Measurements from ENCODE around the gene EIF3M.

EIF3M gene

GRCh38 chr11:32567154-32567553 is 16.5 kb upstream of the EIF3M start:
- no peak overlapping the region for H3K27ac ChIP-seq (ENCODE audit: low read depth, low read length)
- H3K4me3 ChIP-seq (ENCODE audit: low read depth, low read length) = no peak overlapping the region
- H2AFZ ChIP-seq (ENCODE audit: low read length, unreplicated experiment) = peak overlapping the region; percentile 17
- no peaks in the 10 kb centered on the region for H3K79me2 ChIP-seq (ENCODE audit: control insufficient read depth, insufficient read depth, low read length, unreplicated experiment)
- no peaks in the 10 kb centered on the region for H3K27me3 ChIP-seq (ENCODE audit: insufficient read depth, low read length)
- H3K36me3 ChIP-seq (ENCODE audit: insufficient read depth, low read length) = no peaks in the 10 kb centered on the region
- H3K4me1 ChIP-seq (ENCODE audit: control insufficient read depth, insufficient read depth, low read length, unreplicated experiment) = no peaks in the 10 kb centered on the region

- no peak overlapping the region for H3K4me3 ChIP-seq (ENCODE audit: low read depth, low read length)
- H3K27me3 ChIP-seq (ENCODE audit: insufficient read depth, low read length) = no peaks in the 10 kb centered on the region
- H2AFZ ChIP-seq (ENCODE audit: low read length, unreplicated experiment) = no peak overlapping the region
- no peak overlapping the region for H3K27ac ChIP-seq (ENCODE audit: low read depth, low read length)
- H3K4me1 ChIP-seq (ENCODE audit: control insufficient read depth, insufficient read depth, low read length, unreplicated experiment) = no peaks in the 10 kb centered on the region
- H3K36me3 ChIP-seq (ENCODE audit: insufficient read depth, low read length) = no peaks in the 10 kb centered on the region
- H3K79me2 ChIP-seq (ENCODE audit: control insufficient read depth, insufficient read depth, low read length, unreplicated experiment) = no peaks in the 10 kb centered on the region
Measured at GRCh38 chr11:32569313-32569881, 14.2 kb upstream of the EIF3M start.

- Histone ChIP-seq H3K36me3 (ENCODE audit: insufficient read depth, low read length) (no peaks in the 10 kb centered on the region), H3K27ac (ENCODE audit: low read depth, low read length) (no peak overlapping the region), H3K27me3 (ENCODE audit: insufficient read depth, low read length) (no peaks in the 10 kb centered on the region), H2AFZ (ENCODE audit: low read length, unreplicated experiment) (no peak overlapping the region), H3K4me1 (ENCODE audit: control insufficient read depth, insufficient read depth, low read length, unreplicated experiment) (no peaks in the 10 kb centered on the region), H3K4me3 (ENCODE audit: low read depth, low read length) (no peak overlapping the region), H3K79me2 (ENCODE audit: control insufficient read depth, insufficient read depth, low read length, unreplicated experiment) (no peaks in the 10 kb centered on the region)
Measured at GRCh38 chr11:32571039-32571438, 12.6 kb upstream of the EIF3M start.

- Histone ChIP-seq H2AFZ (ENCODE audit: low read length, unreplicated experiment) (no peak overlapping the region), H3K36me3 (ENCODE audit: insufficient read depth, low read length) (no peaks in the 10 kb centered on the region), H3K4me1 (ENCODE audit: control insufficient read depth, insufficient read depth, low read length, unreplicated experiment) (no peaks in the 10 kb centered on the region), H3K27ac (ENCODE audit: low read depth, low read length) (no peak overlapping the region), H3K27me3 (ENCODE audit: insufficient read depth, low read length) (no peaks in the 10 kb centered on the region), H3K4me3 (ENCODE audit: low read depth, low read length) (no peak overlapping the region), H3K79me2 (ENCODE audit: control insufficient read depth, insufficient read depth, low read length, unreplicated experiment) (no peaks in the 10 kb centered on the region)
Measured at GRCh38 chr11:32573228-32573627, 10.4 kb upstream of the EIF3M start.

GRCh38 chr11:32574421-32574820 is 9.2 kb upstream of the EIF3M start:
- Histone ChIP-seq H3K27ac (ENCODE audit: low read depth, low read length) (no peak overlapping the region), H2AFZ (ENCODE audit: low read length, unreplicated experiment) (no peak overlapping the region), H3K36me3 (ENCODE audit: insufficient read depth, low read length) (no peaks in the 10 kb centered on the region), H3K4me1 (ENCODE audit: control insufficient read depth, insufficient read depth, low read length, unreplicated experiment) (no peaks in the 10 kb centered on the region), H3K4me3 (ENCODE audit: low read depth, low read length) (no peak overlapping the region), H3K79me2 (ENCODE audit: control insufficient read depth, insufficient read depth, low read length, unreplicated experiment) (no peaks in the 10 kb centered on the region), H3K27me3 (ENCODE audit: insufficient read depth, low read length) (no peaks in the 10 kb centered on the region)

- H2AFZ ChIP-seq (ENCODE audit: low read length, unreplicated experiment) = no peak overlapping the region
- H3K36me3 ChIP-seq (ENCODE audit: insufficient read depth, low read length) = no peaks in the 10 kb centered on the region
- no peak overlapping the region for H3K27ac ChIP-seq (ENCODE audit: low read depth, low read length)
- no peaks in the 10 kb centered on the region for H3K79me2 ChIP-seq (ENCODE audit: control insufficient read depth, insufficient read depth, low read length, unreplicated experiment)
- no peaks in the 10 kb centered on the region for H3K4me1 ChIP-seq (ENCODE audit: control insufficient read depth, insufficient read depth, low read length, unreplicated experiment)
- H3K27me3 ChIP-seq (ENCODE audit: insufficient read depth, low read length) = no peaks in the 10 kb centered on the region
- H3K4me3 ChIP-seq (ENCODE audit: low read depth, low read length) = no peak overlapping the region
Measured at GRCh38 chr11:32575070-32575469, 8.6 kb upstream of the EIF3M start.

GRCh38 chr11:32576456-32576855 is 7.2 kb upstream of the EIF3M start:
- H3K27ac ChIP-seq (ENCODE audit: low read depth, low read length) = no peak overlapping the region
- no peak overlapping the region for H2AFZ ChIP-seq (ENCODE audit: low read length, unreplicated experiment)
- peaks cover 9% of the 10 kb centered on the region for H3K4me1 ChIP-seq (ENCODE audit: control insufficient read depth, insufficient read depth, low read length, unreplicated experiment)
- H3K79me2 ChIP-seq (ENCODE audit: control insufficient read depth, insufficient read depth, low read length, unreplicated experiment) = no peaks in the 10 kb centered on the region
- H3K27me3 ChIP-seq (ENCODE audit: insufficient read depth, low read length) = no peaks in the 10 kb centered on the region
- no peak overlapping the region for H3K4me3 ChIP-seq (ENCODE audit: low read depth, low read length)
- no peaks in the 10 kb centered on the region for H3K36me3 ChIP-seq (ENCODE audit: insufficient read depth, low read length)

- H3K4me1 ChIP-seq (ENCODE audit: control insufficient read depth, insufficient read depth, low read length, unreplicated experiment) = peaks cover 26% of the 10 kb centered on the region
- H2AFZ ChIP-seq (ENCODE audit: low read length, unreplicated experiment) = no peak overlapping the region
- no peak overlapping the region for H3K4me3 ChIP-seq (ENCODE audit: low read depth, low read length)
- H3K27me3 ChIP-seq (ENCODE audit: insufficient read depth, low read length) = no peaks in the 10 kb centered on the region
- peaks cover 24% of the 10 kb centered on the region for H3K79me2 ChIP-seq (ENCODE audit: control insufficient read depth, insufficient read depth, low read length, unreplicated experiment)
- no peaks in the 10 kb centered on the region for H3K36me3 ChIP-seq (ENCODE audit: insufficient read depth, low read length)
- H3K27ac ChIP-seq (ENCODE audit: low read depth, low read length) = no peak overlapping the region; the same call in 1 of the 2 replicates
Measured at GRCh38 chr11:32580967-32581366, 2.7 kb upstream of the EIF3M start.

- H3K27ac ChIP-seq (ENCODE audit: low read depth, low read length) = no peak overlapping the region
- no peak overlapping the region for H2AFZ ChIP-seq (ENCODE audit: low read length, unreplicated experiment)
- peaks cover 30% of the 10 kb centered on the region for H3K79me2 ChIP-seq (ENCODE audit: control insufficient read depth, insufficient read depth, low read length, unreplicated experiment)
- peaks cover 32% of the 10 kb centered on the region for H3K4me1 ChIP-seq (ENCODE audit: control insufficient read depth, insufficient read depth, low read length, unreplicated experiment)
- H3K4me3 ChIP-seq (ENCODE audit: low read depth, low read length) = no peak overlapping the region
- H3K27me3 ChIP-seq (ENCODE audit: insufficient read depth, low read length) = no peaks in the 10 kb centered on the region
- no peaks in the 10 kb centered on the region for H3K36me3 ChIP-seq (ENCODE audit: insufficient read depth, low read length)
Measured at GRCh38 chr11:32581556-32581955, 2.1 kb upstream of the EIF3M start.

GRCh38 chr11:32584921-32585320 is 1.3 kb downstream of the EIF3M start:
- no peaks in the 10 kb centered on the region for H3K27me3 ChIP-seq (ENCODE audit: insufficient read depth, low read length)
- H3K4me3 ChIP-seq (ENCODE audit: low read depth, low read length) = peak overlapping the region; percentile 100
- peaks cover 12% of the 10 kb centered on the region for H3K36me3 ChIP-seq (ENCODE audit: insufficient read depth, low read length)
- peaks cover 41% of the 10 kb centered on the region for H3K4me1 ChIP-seq (ENCODE audit: control insufficient read depth, insufficient read depth, low read length, unreplicated experiment)
- no peak overlapping the region for H3K27ac ChIP-seq (ENCODE audit: low read depth, low read length)
- H3K79me2 ChIP-seq (ENCODE audit: control insufficient read depth, insufficient read depth, low read length, unreplicated experiment) = peaks cover 60% of the 10 kb centered on the region
- no peak overlapping the region for H2AFZ ChIP-seq (ENCODE audit: low read length, unreplicated experiment)

GRCh38 chr11:32586576-32587190 is 3.1 kb downstream of the EIF3M start:
- Histone ChIP-seq H3K36me3 (ENCODE audit: insufficient read depth, low read length) (peaks cover 24% of the 10 kb centered on the region), H3K4me1 (ENCODE audit: control insufficient read depth, insufficient read depth, low read length, unreplicated experiment) (peaks cover 30% of the 10 kb centered on the region), H2AFZ (ENCODE audit: low read length, unreplicated experiment) (no peak overlapping the region), H3K27ac (ENCODE audit: low read depth, low read length) (no peak overlapping the region), H3K79me2 (ENCODE audit: control insufficient read depth, insufficient read depth, low read length, unreplicated experiment) (peaks cover 72% of the 10 kb centered on the region), H3K27me3 (ENCODE audit: insufficient read depth, low read length) (no peaks in the 10 kb centered on the region), H3K4me3 (ENCODE audit: low read depth, low read length) (peak overlapping the region; percentile 30; the same call in 1 of the 2 replicates)
